Gastrocnemius medialis (tissue), 4 donors: ENCODE measurements around the gene VCX2.

Source experiments
- CTCF ChIP-seq, 5 experiments: fragments of 450-650 bp in 3 of 5; fragments of 200-600 bp in 2 of 5; sonication (generic) in 2 of 5; IDR thresholded peaks in 4 of 5; conservative IDR thresholded peaks in 1 of 5; 1 replicate in 4 of 5; 2 replicates in 1 of 5; pipeline ENCODE4 v1.5.1; 2016 to 2019; ENCODE audit warnings: antibody characterized with exemption in 5 of 5, mild to moderate bottlenecking in 3 of 5, moderate library complexity in 3 of 5
- POLR2A ChIP-seq, 2 donors: fragments of 450-650 bp; IDR thresholded peaks; one replicate each; pipeline ENCODE4 v1.6.1; 2017; ENCODE audit warnings: antibody characterized with exemption in 2 of 2, mild to moderate bottlenecking in 2 of 2, moderate library complexity in 2 of 2

DNA sequence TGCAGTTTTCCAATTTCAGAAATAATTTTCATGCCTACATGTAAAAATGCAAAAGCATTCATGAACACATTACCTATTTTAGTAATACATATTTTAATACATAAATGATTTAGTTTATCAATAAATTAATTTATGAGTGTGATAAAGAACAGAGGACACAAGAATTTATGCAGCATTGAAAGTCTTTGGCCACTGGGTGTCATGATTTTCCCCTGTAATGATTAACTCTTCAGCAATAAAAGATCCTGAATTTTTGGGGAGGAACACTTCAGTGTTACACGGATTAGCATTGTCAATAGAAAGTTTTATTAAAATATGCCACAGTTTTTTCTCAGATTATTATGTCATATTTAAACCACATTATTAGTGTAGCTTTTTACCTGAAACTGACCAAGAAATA lies 8.6 kb upstream of the VCX2 start:
- TF ChIP-seq POLR2A (IDR thresholded peaks at IDR 0.05): no peak
- peak in 1 of 5 experiments; percentile 29 for TF ChIP-seq CTCF (IDR thresholded peaks at IDR 0.05 in 4 of 5, conservative IDR thresholded peaks at IDR 0.05 in 1 of 5)
